IPS-20b (cell line): ENCODE measurements around the gene TMTC3.
"Not testable (repeated sequence)": the region's sequence is repeated elsewhere in the genome, so short reads cannot be mapped to it uniquely, and the experiment has no call there.

Source experiments
- H3K27ac ChIP-seq: one replicate; pipeline ENCODE4 v1.5.1; 2013; ENCODE audit warnings: low read length
- H3K27me3 ChIP-seq: 2 replicates; pipeline ENCODE4 v1.6.1; 2013; ENCODE audit warnings: mild to moderate bottlenecking, low read length, inconsistent platforms; ENCODE audit not compliant: insufficient read depth
- H3K36me3 ChIP-seq: 2 replicates; pipeline ENCODE4 v1.6.1; 2013; ENCODE audit warnings: low read depth, mild to moderate bottlenecking, inconsistent platforms, low read length, moderate library complexity; ENCODE audit not compliant: insufficient read depth
- H3K4me1 ChIP-seq: 2 replicates; pipeline ENCODE4 v1.6.1; 2013; ENCODE audit warnings: mild to moderate bottlenecking, control low read depth, inconsistent platforms, low read length, moderate library complexity; ENCODE audit not compliant: insufficient read depth
- H3K4me3 ChIP-seq: 2 replicates; pipeline ENCODE4 v1.5.1; 2013; ENCODE audit warnings: mild to moderate bottlenecking, low read length, inconsistent platforms
- H3K9ac ChIP-seq: 2 replicates; pipeline ENCODE4 v1.6.1; 2013; ENCODE audit warnings: low read depth, mild to moderate bottlenecking, inconsistent platforms, low read length, moderate library complexity
- H3K9me3 ChIP-seq: 2 replicates; pipeline ENCODE4 v1.6.1; 2013; ENCODE audit warnings: mild to moderate bottlenecking, low read depth, low read length, inconsistent platforms; ENCODE audit not compliant: insufficient read depth

TMTC3 gene

GRCh38 chr12:88200029-88200428, 57.9 kb downstream of the TMTC3 start:
- no peaks in the 10 kb centered on the region for H3K27me3 ChIP-seq
- H3K4me1 ChIP-seq: no peaks in the 10 kb centered on the region
- peaks cover 9% of the 10 kb centered on the region for H3K9me3 ChIP-seq
- H3K9ac ChIP-seq: no peak overlapping the region
- peaks cover 15% of the 10 kb centered on the region for H3K36me3 ChIP-seq
- H3K4me3 ChIP-seq: no peak overlapping the region
- H3K27ac ChIP-seq: no peak overlapping the region

GRCh38 chr12:88202500-88202899, 60.4 kb downstream of the TMTC3 start:
- Histone ChIP-seq H3K4me3 (no peak overlapping the region), H3K27ac (no peak overlapping the region), H3K9me3 (peaks cover 15% of the 10 kb centered on the region), H3K36me3 (no peaks in the 10 kb centered on the region), H3K4me1 (no peaks in the 10 kb centered on the region), H3K9ac (no peak overlapping the region), H3K27me3 (no peaks in the 10 kb centered on the region)

GRCh38 chr12:88206601-88207000, 64.5 kb downstream of the TMTC3 start:
- peaks cover 30% of the 10 kb centered on the region for H3K9me3 ChIP-seq
- H3K36me3 ChIP-seq: no peaks in the 10 kb centered on the region
- no peak overlapping the region for H3K4me3 ChIP-seq
- H3K9ac ChIP-seq: no peak overlapping the region
- H3K4me1 ChIP-seq: no peaks in the 10 kb centered on the region
- H3K27ac ChIP-seq: no peak overlapping the region
- no peaks in the 10 kb centered on the region for H3K27me3 ChIP-seq

- peaks cover 33% of the 10 kb centered on the region for H3K9me3 ChIP-seq
- H3K36me3 ChIP-seq: no peaks in the 10 kb centered on the region
- H3K4me1 ChIP-seq: no peaks in the 10 kb centered on the region
- no peak overlapping the region for H3K9ac ChIP-seq
- H3K27me3 ChIP-seq: no peaks in the 10 kb centered on the region
- no peak overlapping the region for H3K27ac ChIP-seq
- no peak overlapping the region for H3K4me3 ChIP-seq
Observed at GRCh38 chr12:88207921-88208620, 66.0 kb downstream of the TMTC3 start.

GRCh38 chr12:88208661-88209060, 66.6 kb downstream of the TMTC3 start:
- H3K9me3 ChIP-seq: peaks cover 28% of the 10 kb centered on the region
- no peaks in the 10 kb centered on the region for H3K27me3 ChIP-seq
- H3K9ac ChIP-seq: no peak overlapping the region
- no peak overlapping the region for H3K27ac ChIP-seq
- no peaks in the 10 kb centered on the region for H3K4me1 ChIP-seq
- no peaks in the 10 kb centered on the region for H3K36me3 ChIP-seq
- H3K4me3 ChIP-seq: no peak overlapping the region

GRCh38 chr12:88210311-88210710, 68.2 kb downstream of the TMTC3 start:
- H3K4me1 ChIP-seq, H3K9ac ChIP-seq, H3K27ac ChIP-seq, H3K36me3 ChIP-seq, H3K4me3 ChIP-seq, H3K27me3 ChIP-seq: not testable (repeated sequence)
- H3K9me3 ChIP-seq: peaks cover 24% of the 10 kb centered on the region

- H3K27me3 ChIP-seq: no peaks in the 10 kb centered on the region
- H3K9me3 ChIP-seq: peaks cover 13% of the 10 kb centered on the region; the same call in 1 of the 2 replicates
- H3K4me1 ChIP-seq: no peaks in the 10 kb centered on the region
- H3K36me3 ChIP-seq: no peaks in the 10 kb centered on the region
- H3K27ac ChIP-seq: no peak overlapping the region
- no peak overlapping the region for H3K4me3 ChIP-seq
- no peak overlapping the region for H3K9ac ChIP-seq
Observed at GRCh38 chr12:88218293-88218692, 76.2 kb downstream of the TMTC3 start.

- Histone ChIP-seq H3K9me3 (peaks cover 13% of the 10 kb centered on the region; the same call in 1 of the 2 replicates), H3K9ac (no peak overlapping the region)
Observed at GRCh38 chr12:88219861-88220260, 77.8 kb downstream of the TMTC3 start.

GRCh38 chr12:88223519-88223918, 81.4 kb downstream of the TMTC3 start:
- no peaks in the 10 kb centered on the region for H3K27me3 ChIP-seq
- H3K4me1 ChIP-seq: no peaks in the 10 kb centered on the region
- H3K9ac ChIP-seq: no peak overlapping the region
- H3K4me3 ChIP-seq: no peak overlapping the region
- H3K27ac ChIP-seq: no peak overlapping the region
- peaks cover 13% of the 10 kb centered on the region; the same call in 1 of the 2 replicates for H3K9me3 ChIP-seq
- H3K36me3 ChIP-seq: no peaks in the 10 kb centered on the region

More at GRCh38 chr12:88219861-88220260, 77.8 kb downstream of the TMTC3 start:
- H3K4me1 ChIP-seq: no peaks in the 10 kb centered on the region
- no peaks in the 10 kb centered on the region for H3K27me3 ChIP-seq
- H3K36me3 ChIP-seq: no peaks in the 10 kb centered on the region
- H3K4me3 ChIP-seq: no peak overlapping the region
- H3K27ac ChIP-seq: no peak overlapping the region

- H3K27me3 ChIP-seq: no peaks in the 10 kb centered on the region
- no peak overlapping the region for H3K4me3 ChIP-seq
- 0 out of 2 replicates have a peak, but pooled peaks cover 2% of the 10 kb centered on the region for H3K9me3 ChIP-seq
- H3K4me1 ChIP-seq: no peaks in the 10 kb centered on the region
- no peaks in the 10 kb centered on the region for H3K36me3 ChIP-seq
- H3K9ac ChIP-seq: no peak overlapping the region
- H3K27ac ChIP-seq: no peak overlapping the region
Observed at GRCh38 chr12:88225776-88226175, 83.7 kb downstream of the TMTC3 start.

GRCh38 chr12:88227263-88227662, 85.2 kb downstream of the TMTC3 start:
- Histone ChIP-seq H3K27ac (no peak overlapping the region), H3K9ac (no peak overlapping the region), H3K36me3 (no peaks in the 10 kb centered on the region), H3K4me3 (no peak overlapping the region), H3K27me3 (no peaks in the 10 kb centered on the region), H3K4me1 (no peaks in the 10 kb centered on the region), H3K9me3 (no peaks in the 10 kb centered on the region)

GRCh38 chr12:88227871-88228270, 85.8 kb downstream of the TMTC3 start:
- Histone ChIP-seq H3K4me3 (no peak overlapping the region), H3K27ac (no peak overlapping the region), H3K27me3 (no peaks in the 10 kb centered on the region), H3K9me3 (no peaks in the 10 kb centered on the region), H3K36me3 (no peaks in the 10 kb centered on the region), H3K4me1 (no peaks in the 10 kb centered on the region), H3K9ac (no peak overlapping the region)
